Measurements from ENCODE around the gene CELF2.

Gene CELF2

GRCh38 chr10:11087372-11087771 is 69.7 kb downstream of the CELF2 start:
- no peak for DNase-seq
- Histone ChIP-seq H2AFZ (ENCODE audit: low read depth, low read length) (no peak overlapping the region), H3K4me2 (ENCODE audit: insufficient read depth, low read length) (no peak overlapping the region), H3K4me1 (ENCODE audit: insufficient read depth, low read length) (no peaks in the 10 kb centered on the region), H3K27ac (ENCODE audit: low read length) (no peak overlapping the region), H3K9me3 (ENCODE audit: insufficient read depth, low read length, severe bottlenecking) (no peaks in the 10 kb centered on the region), H3K79me2 (ENCODE audit: insufficient read depth, low read length) (no peaks in the 10 kb centered on the region), H3K9ac (ENCODE audit: low read depth, low read length) (no peak overlapping the region), H3K27me3 (ENCODE audit: insufficient read depth, low read length, poor library complexity) (no peaks in the 10 kb centered on the region), H3K36me3 (ENCODE audit: insufficient read depth, low read length) (no peaks in the 10 kb centered on the region), H3K4me3 (ENCODE audit: low read depth in 1 of 2, low read length in 2 of 2) (no peak overlapping the region), H4K20me1 (ENCODE audit: insufficient read depth, low read length) (no peaks in the 10 kb centered on the region)
- no peak for TF ChIP-seq CTCF (IDR thresholded peaks at IDR 0.05; ENCODE audit: borderline replicate concordance, extremely low read depth, low read length, poor library complexity, severe bottlenecking)
- no peak for ATAC-seq (ENCODE audit: insufficient read depth, low read depth)

- Histone ChIP-seq H3K4me2 (ENCODE audit: insufficient read depth, low read length) (no peak overlapping the region), H4K20me1 (ENCODE audit: insufficient read depth, low read length) (no peaks in the 10 kb centered on the region), H3K4me1 (ENCODE audit: insufficient read depth, low read length) (no peaks in the 10 kb centered on the region), H3K9ac (ENCODE audit: low read depth, low read length) (no peak overlapping the region), H3K4me3 (ENCODE audit: low read depth in 1 of 2, low read length in 2 of 2) (no peak overlapping the region), H2AFZ (ENCODE audit: low read depth, low read length) (no peak overlapping the region), H3K79me2 (ENCODE audit: insufficient read depth, low read length) (no peaks in the 10 kb centered on the region), H3K27ac (ENCODE audit: low read length) (no peak overlapping the region), H3K27me3 (ENCODE audit: insufficient read depth, low read length, poor library complexity) (no peaks in the 10 kb centered on the region), H3K9me3 (ENCODE audit: insufficient read depth, low read length, severe bottlenecking) (no peaks in the 10 kb centered on the region), H3K36me3 (ENCODE audit: insufficient read depth, low read length) (no peaks in the 10 kb centered on the region)
- DNase-seq (no peak), ATAC-seq (ENCODE audit: insufficient read depth, low read depth) (no peak)
- no peak for TF ChIP-seq CTCF (IDR thresholded peaks at IDR 0.05; ENCODE audit: borderline replicate concordance, extremely low read depth, low read length, poor library complexity, severe bottlenecking)
- TF ChIP-seq EZH2 (IDR thresholded peaks at IDR 0.05; ENCODE audit: borderline replicate concordance, low read depth, low read length, severe bottlenecking) = no peak
Observed at GRCh38 chr10:11088709-11089108, 71.0 kb downstream of the CELF2 start.

- no peaks in the 10 kb centered on the region for H3K36me3 ChIP-seq (ENCODE audit: insufficient read depth, low read length)
- H3K27me3 ChIP-seq (ENCODE audit: insufficient read depth, low read length, poor library complexity) = no peaks in the 10 kb centered on the region
- TF ChIP-seq EZH2 (IDR thresholded peaks at IDR 0.05; ENCODE audit: borderline replicate concordance, low read depth, low read length, severe bottlenecking) (no peak), CTCF (IDR thresholded peaks at IDR 0.05; ENCODE audit: borderline replicate concordance, extremely low read depth, low read length, poor library complexity, severe bottlenecking) (no peak)
- ATAC-seq (ENCODE audit: insufficient read depth, low read depth) = peak; percentile 67; the same call in 2 of the 3 replicates
- H2AFZ ChIP-seq (ENCODE audit: low read depth, low read length) = no peak overlapping the region
- no peaks in the 10 kb centered on the region for H4K20me1 ChIP-seq (ENCODE audit: insufficient read depth, low read length)
- no peak for DNase-seq
- H3K4me3 ChIP-seq (ENCODE audit: low read depth in 1 of 2, low read length in 2 of 2) = no peak overlapping the region
- H3K9me3 ChIP-seq (ENCODE audit: insufficient read depth, low read length, severe bottlenecking) = no peaks in the 10 kb centered on the region
- H3K4me2 ChIP-seq (ENCODE audit: insufficient read depth, low read length) = no peak overlapping the region
- H3K4me1 ChIP-seq (ENCODE audit: insufficient read depth, low read length) = no peaks in the 10 kb centered on the region
- H3K27ac ChIP-seq (ENCODE audit: low read length) = no peak overlapping the region
- no peak overlapping the region for H3K9ac ChIP-seq (ENCODE audit: low read depth, low read length)
- H3K79me2 ChIP-seq (ENCODE audit: insufficient read depth, low read length) = no peaks in the 10 kb centered on the region
Observed at GRCh38 chr10:11089272-11089671, 71.6 kb downstream of the CELF2 start.

GRCh38 chr10:11091517-11092102 is 73.9 kb downstream of the CELF2 start:
- H3K4me2 ChIP-seq (ENCODE audit: insufficient read depth, low read length) = no peak overlapping the region
- ATAC-seq (ENCODE audit: insufficient read depth, low read depth) (no peak), DNase-seq (no peak)
- no peaks in the 10 kb centered on the region for H3K9me3 ChIP-seq (ENCODE audit: insufficient read depth, low read length, severe bottlenecking)
- H3K4me3 ChIP-seq (ENCODE audit: low read depth in 1 of 2, low read length in 2 of 2) = no peak overlapping the region
- TF ChIP-seq EZH2 (IDR thresholded peaks at IDR 0.05; ENCODE audit: borderline replicate concordance, low read depth, low read length, severe bottlenecking) = no peak
- no peak for TF ChIP-seq CTCF (IDR thresholded peaks at IDR 0.05; ENCODE audit: borderline replicate concordance, extremely low read depth, low read length, poor library complexity, severe bottlenecking)
- no peaks in the 10 kb centered on the region for H4K20me1 ChIP-seq (ENCODE audit: insufficient read depth, low read length)
- H3K79me2 ChIP-seq (ENCODE audit: insufficient read depth, low read length) = no peaks in the 10 kb centered on the region
- no peak overlapping the region for H3K9ac ChIP-seq (ENCODE audit: low read depth, low read length)
- no peaks in the 10 kb centered on the region for H3K36me3 ChIP-seq (ENCODE audit: insufficient read depth, low read length)
- no peak overlapping the region for H2AFZ ChIP-seq (ENCODE audit: low read depth, low read length)
- no peaks in the 10 kb centered on the region for H3K27me3 ChIP-seq (ENCODE audit: insufficient read depth, low read length, poor library complexity)
- no peaks in the 10 kb centered on the region for H3K4me1 ChIP-seq (ENCODE audit: insufficient read depth, low read length)
- no peak overlapping the region for H3K27ac ChIP-seq (ENCODE audit: low read length)

All from DND-41 (cell line).